NCI-H510A treated with DMSO at 0.1 percent for 48 hours (cell line): Measurements from ENCODE around the gene EMID1.
A peak's percentile ranks its signal among the peaks of the same experiment; 100 is the strongest.

Experiments
- DNase-seq: peaks from one replicate; lab custom pipeline; 2025; lab: John Stamatoyannopoulos, UW

EMID1 gene

GRCh38 chr22:29195118-29195963, 10.4 kb upstream of the EMID1 start:
- no peak for DNase-seq

GRCh38 chr22:29195964-29196666, 9.6 kb upstream of the EMID1 start:
- DNase-seq = no peak

- no peak for DNase-seq
Observed at GRCh38 chr22:29197096-29197495, 8.6 kb upstream of the EMID1 start.

- DNase-seq = no peak
Observed at GRCh38 chr22:29198240-29198639, 7.5 kb upstream of the EMID1 start.

GRCh38 chr22:29199702-29200400, 5.8 kb upstream of the EMID1 start:
- no peak for DNase-seq

- no peak for DNase-seq
Observed at GRCh38 chr22:29200901-29201300, 4.8 kb upstream of the EMID1 start.

- DNase-seq = no peak
Observed at GRCh38 chr22:29201782-29202181, 3.9 kb upstream of the EMID1 start.

- no peak for DNase-seq
Observed at GRCh38 chr22:29202212-29203192, 3.2 kb upstream of the EMID1 start.

- no peak for DNase-seq
Observed at GRCh38 chr22:29203488-29204454, 1.9 kb upstream of the EMID1 start.

GRCh38 chr22:29204455-29205183, 1.1 kb upstream of the EMID1 start:
- DNase-seq = no peak

- DNase-seq = peak; percentile 7
Observed at GRCh38 chr22:29205252-29205593, 473 bp upstream of the EMID1 start.

- DNase-seq = no peak
Observed at GRCh38 chr22:29206372-29207242, 911 bp downstream of the EMID1 start.

GRCh38 chr22:29207243-29207550, 1.5 kb downstream of the EMID1 start:
- DNase-seq = no peak

- no peak for DNase-seq
Observed at GRCh38 chr22:29207562-29208501, 2.1 kb downstream of the EMID1 start.

- no peak for DNase-seq
Observed at GRCh38 chr22:29208502-29208862, 2.8 kb downstream of the EMID1 start.

GRCh38 chr22:29208879-29209623, 3.4 kb downstream of the EMID1 start:
- DNase-seq = no peak

- DNase-seq = no peak
Observed at GRCh38 chr22:29209624-29209929, 3.9 kb downstream of the EMID1 start.
